ENCODE data around the gene RANGAP1.

DNA sequence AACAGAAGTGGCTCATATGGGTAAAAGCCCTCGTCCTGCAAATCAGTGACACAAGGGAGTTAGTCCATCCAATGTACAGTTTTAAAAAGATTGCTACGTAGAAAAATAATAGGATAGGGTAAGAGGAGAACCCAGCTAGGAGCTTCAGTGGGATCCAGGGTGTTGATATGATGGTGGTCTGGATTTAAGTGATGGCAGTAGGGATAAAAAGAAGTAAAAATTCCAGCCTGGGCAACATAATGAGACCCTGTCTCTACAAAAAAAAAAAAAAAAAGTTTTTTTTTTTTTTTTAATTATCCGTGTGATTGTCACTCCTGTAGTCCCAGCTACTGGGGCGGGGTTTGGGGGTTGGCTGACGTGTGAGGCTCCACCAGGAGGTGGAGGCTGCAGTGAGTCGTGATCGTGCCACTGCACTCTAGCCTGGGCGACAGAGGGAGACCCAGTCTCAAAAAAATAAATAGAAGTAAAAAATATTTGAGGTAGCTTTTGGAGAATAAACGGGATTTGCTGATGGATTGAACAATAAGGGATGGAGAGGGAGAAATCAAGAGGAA lies 87.9 kb downstream of the RANGAP1 start:
- TF ChIP-seq, protein P1, sequence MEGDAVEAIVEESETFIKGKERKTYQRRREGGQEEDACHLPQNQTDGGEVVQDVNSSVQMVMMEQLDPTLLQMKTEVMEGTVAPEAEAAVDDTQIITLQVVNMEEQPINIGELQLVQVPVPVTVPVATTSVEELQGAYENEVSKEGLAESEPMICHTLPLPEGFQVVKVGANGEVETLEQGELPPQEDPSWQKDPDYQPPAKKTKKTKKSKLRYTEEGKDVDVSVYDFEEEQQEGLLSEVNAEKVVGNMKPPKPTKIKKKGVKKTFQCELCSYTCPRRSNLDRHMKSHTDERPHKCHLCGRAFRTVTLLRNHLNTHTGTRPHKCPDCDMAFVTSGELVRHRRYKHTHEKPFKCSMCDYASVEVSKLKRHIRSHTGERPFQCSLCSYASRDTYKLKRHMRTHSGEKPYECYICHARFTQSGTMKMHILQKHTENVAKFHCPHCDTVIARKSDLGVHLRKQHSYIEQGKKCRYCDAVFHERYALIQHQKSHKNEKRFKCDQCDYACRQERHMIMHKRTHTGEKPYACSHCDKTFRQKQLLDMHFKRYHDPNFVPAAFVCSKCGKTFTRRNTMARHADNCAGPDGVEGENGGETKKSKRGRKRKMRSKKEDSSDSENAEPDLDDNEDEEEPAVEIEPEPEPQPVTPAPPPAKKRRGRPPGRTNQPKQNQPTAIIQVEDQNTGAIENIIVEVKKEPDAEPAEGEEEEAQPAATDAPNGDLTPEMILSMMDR (IDR thresholded peaks at IDR 0.05 in 4 of 5, conservative IDR thresholded peaks at IDR 0.05 in 1 of 5), result no peak
- no peak for TF ChIP-seq POLR2A (IDR thresholded peaks at IDR 0.05)

All from gastrocnemius medialis (tissue), 4 donors.